HepG2 (cell line): ENCODE results near the gene NEURL3. TPM values are rescaled to one million over a fixed set of nuclear protein-coding genes. Genes with fewer than 3 reads are reported as not detected.
"Not testable (repeated sequence)": the region's sequence is repeated elsewhere in the genome, so short reads cannot be mapped to it uniquely, and the experiment has no call there.

Experiments used
- ATAC-seq: fragments of 200-7000 bp; cut with Tn5 transposase; 3 replicates; pipeline ENCODE4 v1.9.1; 2020; ENCODE audit warnings: mild to moderate bottlenecking, moderate library complexity
- BruUV-seq: library from RNA; stranded (reverse); fragments of 400-500 nt; replicated peaks from 2 replicates; lab custom pipeline; 2021; lab: Mats Ljungman, UMichigan
- CTCF ChIA-PET: fragments of 300-600 bp; formaldehyde crosslinking; extraction: SDS; loops from one replicate; lab custom pipeline; 2021; ENCODE audit warnings: low total read pairs, inconsistent platforms, low intra/inter-chr PET ratio; lab: Yijun Ruan, JAX
- POLR2A ChIA-PET: fragments of 350-600 bp; sonication (Branson Sonifier 250); formaldehyde crosslinking; loops from one replicate; lab custom pipeline; 2020; ENCODE audit warnings: antibody characterized with exemption, inconsistent platforms; lab: Yijun Ruan, JAX
- DNase-seq: peaks from one replicate; pipeline ENCODE4 v3.0.0-alpha.2; 2015; ENCODE audit warnings: low spot score
- FAIRE-seq: peaks from 3 replicates; lab custom pipeline; 2011; peaks lifted over from hg19 to GRCh38; lab: Jason Lieb, UNC
- H2AFZ ChIP-seq: one replicate; pipeline ENCODE4 v1.6.1; 2011; ENCODE audit warnings: low read length, inconsistent platforms
- H3K27ac ChIP-seq: fragments of 300-600 bp; 3 replicates; pipeline ENCODE4 v1.8.0; 2011; ENCODE audit warnings: mixed run types, mild to moderate bottlenecking, mixed read lengths, low read length, inconsistent platforms; ENCODE audit not compliant: insufficient read depth; ENCODE audit errors: extremely low read length
- H3K27me3 ChIP-seq, 2 experiments: fragments of 200-600 bp in 1 of 2; 2 replicates in 1 of 2; 3 replicates in 1 of 2; pipeline versions ENCODE4 v1.6.0 to v1.8.0; 2011; ENCODE audit warnings: low read length in 2 of 2, mild to moderate bottlenecking in 2 of 2, moderate library complexity in 2 of 2, inconsistent platforms in 1 of 2; ENCODE audit not compliant: insufficient read depth in 2 of 2, control insufficient read depth in 1 of 2
- H3K36me3 ChIP-seq, 2 experiments: fragments of 200-600 bp in 1 of 2; replicated peaks in 1 of 2; 2 replicates in 1 of 2; 3 replicates in 1 of 2; pipeline versions ENCODE4 v1.5.1 to v1.8.0; 2011; ENCODE audit warnings: low read length in 2 of 2, inconsistent platforms in 1 of 2; ENCODE audit not compliant: insufficient read depth in 2 of 2, control insufficient read depth in 1 of 2
- H3K4me1 ChIP-seq: 2 replicates; pipeline ENCODE4 v1.5.1; 2012; ENCODE audit warnings: low read length, inconsistent platforms; ENCODE audit not compliant: insufficient read depth
- H3K4me2 ChIP-seq: 2 replicates; pipeline ENCODE4 v1.6.0; 2011; ENCODE audit warnings: low read depth, low read length, inconsistent platforms
- H3K4me3 ChIP-seq, 3 experiments: fragments of 200-600 bp in 1 of 3; sonication (generic), shearing (Covaris generic) in 1 of 3; replicated peaks in 1 of 3; 2 replicates each; pipeline ENCODE4 v1.5.1; 2011 to 2016; ENCODE audit warnings: low read length in 3 of 3, inconsistent platforms in 2 of 3, low read depth in 2 of 3, mild to moderate bottlenecking in 2 of 3, control low read depth in 1 of 3, mixed read lengths in 1 of 3; ENCODE audit not compliant: insufficient read depth in 1 of 3
- H3K79me2 ChIP-seq: one replicate; pipeline ENCODE4 v1.6.1; 2011; ENCODE audit warnings: low read length, inconsistent platforms; ENCODE audit not compliant: insufficient read depth
- H3K9ac ChIP-seq: 2 replicates; pipeline ENCODE4 v1.6.0; 2011; ENCODE audit warnings: mild to moderate bottlenecking, low read depth, low read length, inconsistent platforms; ENCODE audit not compliant: insufficient read depth
- H3K9me3 ChIP-seq: 2 replicates; pipeline ENCODE4 v1.5.1; 2012; ENCODE audit warnings: mild to moderate bottlenecking, low read length
- H4K20me1 ChIP-seq: 2 replicates; pipeline ENCODE4 v1.6.0; 2011; ENCODE audit warnings: inconsistent platforms, mild to moderate bottlenecking, low read length, moderate library complexity; ENCODE audit not compliant: insufficient read depth
- ARHGAP35 ChIP-seq: sonication (generic); formaldehyde crosslinking; IDR thresholded peaks from 2 replicates; pipeline ENCODE4 v1.9.0; 2022; ENCODE audit warnings: mild to moderate bottlenecking, inconsistent platforms, moderate library complexity, missing genetic modification reagents, borderline replicate concordance
- KLF9 ChIP-seq: IDR thresholded peaks from 2 replicates; pipeline ENCODE4 v1.6.1; 2016; ENCODE audit warnings: low read depth
- MTA3 ChIP-seq: sonication (generic); formaldehyde crosslinking; IDR thresholded peaks from 2 replicates; pipeline ENCODE4 v1.4.0; 2020; ENCODE audit warnings: missing genetic modification reagents
- NFRKB ChIP-seq: fragments of 450-650 bp; IDR thresholded peaks from 2 replicates; pipeline ENCODE4 v1.6.1; 2017
- RARG ChIP-seq: sonication (generic); formaldehyde crosslinking; IDR thresholded peaks from 2 replicates; pipeline ENCODE4 v1.4.0; 2020; ENCODE audit warnings: low read depth, mild to moderate bottlenecking, missing genetic modification reagents
- SP140L ChIP-seq: sonication (generic); formaldehyde crosslinking; IDR thresholded peaks from 2 replicates; pipeline ENCODE4 v1.4.0; 2020; ENCODE audit warnings: missing genetic modification reagents, borderline replicate concordance
- TBX2 ChIP-seq: sonication (generic); formaldehyde crosslinking; IDR thresholded peaks from 2 replicates; pipeline ENCODE4 v1.5.0; 2020; ENCODE audit warnings: missing genetic modification reagents, mild to moderate bottlenecking, borderline replicate concordance
- ZMAT3 ChIP-seq: sonication (generic); formaldehyde crosslinking; conservative IDR thresholded peaks from 2 replicates; pipeline ENCODE4 v1.7.0; 2021; ENCODE audit warnings: missing genetic modification reagents
- ZMYM3 ChIP-seq: sonication (generic); formaldehyde crosslinking; IDR thresholded peaks from 2 replicates; pipeline ENCODE4 v1.5.1; 2020; ENCODE audit warnings: mild to moderate bottlenecking, missing genetic modification reagents
- ZNF256 ChIP-seq: sonication (generic); formaldehyde crosslinking; conservative IDR thresholded peaks from 2 replicates; pipeline ENCODE4 v1.4.0; 2020; ENCODE audit warnings: missing genetic modification reagents
- ZNF441 ChIP-seq: sonication (generic); formaldehyde crosslinking; IDR thresholded peaks from 2 replicates; pipeline ENCODE4 v1.7.0; 2021; ENCODE audit warnings: missing genetic modification reagents, borderline replicate concordance
- ZNF460 ChIP-seq: sonication (generic); formaldehyde crosslinking; IDR thresholded peaks from 2 replicates; pipeline ENCODE4 v1.5.1; 2020; ENCODE audit warnings: missing genetic modification reagents, mild to moderate bottlenecking, borderline replicate concordance
- ZNF512 ChIP-seq: sonication (generic); formaldehyde crosslinking; IDR thresholded peaks from 2 replicates; pipeline ENCODE4 v1.4.0; 2020; ENCODE audit warnings: mild to moderate bottlenecking, missing genetic modification reagents
- ZNF616 ChIP-seq: sonication (generic); formaldehyde crosslinking; IDR thresholded peaks from 2 replicates; pipeline ENCODE4 v1.5.0; 2020; ENCODE audit warnings: low read depth, mild to moderate bottlenecking, missing genetic modification reagents
- ZNF780A ChIP-seq: sonication (generic); formaldehyde crosslinking; IDR thresholded peaks from 2 replicates; pipeline ENCODE4 v1.8.0; 2022; ENCODE audit warnings: mild to moderate bottlenecking, missing genetic modification reagents, moderate library complexity
- WGBS: methylation state at CpG from one replicate; pipeline ENCODE4 v1.1.6; 2017; ENCODE audit warnings: low lambda C conversion rate; 5-methylcytosine and 5-hydroxymethylcytosine counted together
- in situ Hi-C: cut with HindIII; loops from 2 replicates; pipeline ENCODE4 v1.10.0; 2017; ENCODE audit warnings: low pct_unique_long_range_greater_than_20kb; ENCODE audit not compliant: extremely low pct_ligation_motif_present
- intact Hi-C: fragments of 100-400 bp; cut with micrococcal nuclease; formaldehyde crosslinking; loops from one replicate; pipeline ENCODE4 v1.10.0; 2022; ENCODE audit not compliant: unreplicated experiment
- polyA plus RNA-seq, 8 experiments: library from polyadenylated mRNA; depleted of rRNA in 3 of 8; stranded (reverse) in 7 of 8; unstranded in 1 of 8; fragments of >200 nt; fragmentation: Illumina TruSeq in 4 of 8; extraction: Trizol in 4 of 8; gene quantifications; 2 replicates each; pipeline versions ENCODE4 v1.2.1 to v1.2.3, GENCODE V29; 2011 to 2016; ENCODE audit warnings: low read depth in 4 of 8, missing spikeins in 1 of 8, mixed read lengths in 1 of 8; ENCODE audit not compliant: insufficient read depth in 1 of 8
- total RNA-seq, 5 experiments: library from RNA; depleted of rRNA; stranded (reverse); fragments of >200 nt; fragmentation: Illumina TruSeq; extraction: Trizol; gene quantifications; 2 replicates each; pipeline ENCODE4 v1.2.3, GENCODE V29; 2016; ENCODE audit warnings: low read depth in 1 of 5

NEURL3 gene
- total and polyA plus RNA-seq, 2 of the 13 experiments (the other 11 are each of a cell fraction or from before 2014, with no cell fraction given): 0.16 to 1.2 TPM

- FAIRE-seq: no peak
- intact Hi-C loops: no loop called here
- in situ Hi-C loops: no loop called here
- 23% methylated on average over 2 of the region's 2 CpGs for WGBS
- Histone ChIP-seq H3K36me3 (no peaks in the 10 kb centered on the region), H3K27me3 (peaks cover 0 to 17% of the 10 kb centered on the region in 2 experiments; a peak in 3 of 5 replicates), H3K4me1 (peaks cover 7% of the 10 kb centered on the region)
- no peak for TF ChIP-seq ARHGAP35 (CRISPR knock-in tag)
- TF ChIP-seq ZMAT3 (CRISPR knock-in tag): no peak
- no peak for TF ChIP-seq RARG
- TF ChIP-seq TBX2: no peak
- TF ChIP-seq MTA3 (CRISPR knock-in tag): no peak
- TF ChIP-seq NFRKB: no peak
- TF ChIP-seq ZNF460 (CRISPR knock-in tag): no peak
- no peak for TF ChIP-seq ZMYM3 (CRISPR knock-in tag)
- TF ChIP-seq ZNF780A: no peak
- no peak for TF ChIP-seq ZNF441 (CRISPR knock-in tag)
- TF ChIP-seq ZNF512 (CRISPR knock-in tag): no peak
- no peak for TF ChIP-seq ZNF256 (CRISPR knock-in tag)
- no peak for TF ChIP-seq KLF9 (CRISPR knock-in tag)
- TF ChIP-seq SP140L (CRISPR knock-in tag): no peak
- TF ChIP-seq ZNF616 (CRISPR knock-in tag): no peak
- TF ChIP-seq, all 625 proteins: peak for 0
- H3K9me3 ChIP-seq: peaks cover 7% of the 10 kb centered on the region; the same call in 1 of the 2 replicates
- ATAC-seq (no peak), DNase-seq (no peak)
- BruUV-seq: no TSS peak
- no peak overlapping the region for H3K4me2 ChIP-seq
- CTCF ChIA-PET: no interaction called here
- H3K9ac ChIP-seq: no peak overlapping the region
- no peak overlapping the region for H3K4me3 ChIP-seq
- no peak overlapping the region for H2AFZ ChIP-seq
- H3K79me2 ChIP-seq: no peaks in the 10 kb centered on the region
- POLR2A ChIA-PET: no interaction called here
- no peak overlapping the region for H3K27ac ChIP-seq
- no peaks in the 10 kb centered on the region for H4K20me1 ChIP-seq
These were observed 42.0 kb downstream of the NEURL3 start for GRCh38 chr2:96463119-96463518.

- H3K4me1 ChIP-seq, FAIRE-seq, H3K79me2 ChIP-seq, BruUV-seq, H3K9ac ChIP-seq, H3K27ac ChIP-seq, H3K36me3 ChIP-seq, H3K4me3 ChIP-seq, H2AFZ ChIP-seq, ATAC-seq, intact Hi-C loops, in situ Hi-C loops, POLR2A ChIA-PET, CTCF ChIA-PET, H3K9me3 ChIP-seq, H4K20me1 ChIP-seq, H3K4me2 ChIP-seq, DNase-seq: not testable (repeated sequence)
- 100% methylated on average over 2 of the region's 30 CpGs for WGBS
- H3K27me3 ChIP-seq: peaks cover 0 to 15% of the 10 kb centered on the region in 2 experiments; a peak in 3 of 5 replicates
These were observed 43.5 kb downstream of the NEURL3 start for GRCh38 chr2:96461616-96462015.
